Uterus (tissue), 4 donors: ENCODE data around the gene PDZD8. TPM values are rescaled to one million over a fixed set of nuclear protein-coding genes. Genes with fewer than 3 reads are reported as not detected.

Experiments used
- DNase-seq, 2 donors: peaks; one replicate each; pipeline ENCODE4 v3.0.0-alpha.2; 2019 to 2020
- H3K27ac ChIP-seq, 2 donors: fragments of 200-600 bp; sonication (generic); 1 replicate in 1 of 2; 2 replicates in 1 of 2; pipeline ENCODE4 v1.5.1; 2016 to 2018
- H3K27me3 ChIP-seq, 2 donors: fragments of 200-600 bp; sonication (generic); one replicate each; pipeline ENCODE4 v1.5.1; 2018 to 2019; ENCODE audit warnings: control low read depth in 1 of 2
- H3K36me3 ChIP-seq, 2 donors: fragments of 200-600 bp; sonication (generic); one replicate each; pipeline ENCODE4 v1.5.1; 2019; ENCODE audit warnings: control low read depth in 1 of 2
- H3K4me1 ChIP-seq, 2 donors: fragments of 200-600 bp; sonication (generic); one replicate each; pipeline ENCODE4 v1.5.1; 2018 to 2019; ENCODE audit warnings: control low read depth in 1 of 2
- H3K4me3 ChIP-seq, 2 donors: fragments of 200-600 bp; sonication (generic); 1 replicate in 1 of 2; 2 replicates in 1 of 2; pipeline ENCODE4 v1.5.1; 2018 to 2019; ENCODE audit warnings: mild to moderate bottlenecking in 1 of 2
- H3K9me3 ChIP-seq, 2 donors: fragments of 200-600 bp; sonication (generic); one replicate each; pipeline ENCODE4 v1.5.1; 2019; ENCODE audit warnings: control low read depth in 1 of 2
- POLR2A ChIP-seq, 2 donors: fragments of 450-650 bp; IDR thresholded peaks; one replicate each; pipeline ENCODE4 v1.6.1; 2016; ENCODE audit warnings: antibody characterized with exemption in 2 of 2, mild to moderate bottlenecking in 1 of 2, moderate library complexity in 1 of 2
- intact Hi-C: fragments of 100-400 bp; cut with DNase I; formaldehyde crosslinking; loops from one replicate; pipeline ENCODE4 v1.15.1; 2023; ENCODE audit warnings: low total_unique reads
- total RNA-seq, 4 donors: library from RNA; depleted of rRNA in 3 of 4; stranded (reverse); fragments of >200 nt in 3 of 4; gene quantifications; one replicate each; pipeline versions ENCODE4 v1.1.0 to v1.2.4, GENCODE V29; 2014 to 2023
- TF ChIP-seq, protein P1 (sequence below), 4 experiments: fragments of 200-600 bp in 2 of 4; fragments of 450-650 bp in 2 of 4; sonication (generic) in 2 of 4; IDR thresholded peaks; one replicate each; pipeline ENCODE4 v1.5.1; 2016 to 2019; ENCODE audit warnings: antibody characterized with exemption in 4 of 4, mild to moderate bottlenecking in 2 of 4, moderate library complexity in 1 of 4
- donor health status: DM: yes; HTN: yes; CAD: no.

Gene PDZD8
- total RNA-seq, 4 donors from 2014 or later = 13.8 to 44.1 (median 35.6) TPM

DNA sequence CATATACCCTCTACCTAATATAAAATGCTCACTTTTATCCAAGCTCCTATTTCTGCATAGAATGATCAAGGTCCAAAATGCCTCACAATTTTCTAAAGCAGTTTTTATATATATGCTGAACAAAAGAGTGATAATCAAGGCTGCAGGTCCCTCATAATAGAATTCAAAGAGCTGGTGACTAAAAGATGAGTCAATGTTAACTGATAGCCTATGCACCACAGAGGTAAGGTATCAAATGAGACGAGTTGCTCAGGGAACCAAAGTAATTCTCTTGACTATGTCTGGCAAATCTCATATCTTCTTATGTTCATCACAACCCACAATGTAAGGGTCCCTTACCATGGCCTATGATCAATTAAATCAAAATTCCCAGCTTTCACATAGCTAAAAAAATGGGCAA lies 15.2 kb downstream of the PDZD8 start:
- Histone ChIP-seq H3K27me3 (no peaks in the 10 kb centered on the region), H3K4me3 (no peak overlapping the region), H3K36me3 (no peaks in the 10 kb centered on the region), H3K9me3 (no peaks in the 10 kb centered on the region), H3K27ac (no peak overlapping the region), H3K4me1 (no peaks in the 10 kb centered on the region)
- intact Hi-C loops = no loop called here
- TF ChIP-seq, protein P1, sequence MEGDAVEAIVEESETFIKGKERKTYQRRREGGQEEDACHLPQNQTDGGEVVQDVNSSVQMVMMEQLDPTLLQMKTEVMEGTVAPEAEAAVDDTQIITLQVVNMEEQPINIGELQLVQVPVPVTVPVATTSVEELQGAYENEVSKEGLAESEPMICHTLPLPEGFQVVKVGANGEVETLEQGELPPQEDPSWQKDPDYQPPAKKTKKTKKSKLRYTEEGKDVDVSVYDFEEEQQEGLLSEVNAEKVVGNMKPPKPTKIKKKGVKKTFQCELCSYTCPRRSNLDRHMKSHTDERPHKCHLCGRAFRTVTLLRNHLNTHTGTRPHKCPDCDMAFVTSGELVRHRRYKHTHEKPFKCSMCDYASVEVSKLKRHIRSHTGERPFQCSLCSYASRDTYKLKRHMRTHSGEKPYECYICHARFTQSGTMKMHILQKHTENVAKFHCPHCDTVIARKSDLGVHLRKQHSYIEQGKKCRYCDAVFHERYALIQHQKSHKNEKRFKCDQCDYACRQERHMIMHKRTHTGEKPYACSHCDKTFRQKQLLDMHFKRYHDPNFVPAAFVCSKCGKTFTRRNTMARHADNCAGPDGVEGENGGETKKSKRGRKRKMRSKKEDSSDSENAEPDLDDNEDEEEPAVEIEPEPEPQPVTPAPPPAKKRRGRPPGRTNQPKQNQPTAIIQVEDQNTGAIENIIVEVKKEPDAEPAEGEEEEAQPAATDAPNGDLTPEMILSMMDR (IDR thresholded peaks at IDR 0.05) = no peak
- TF ChIP-seq POLR2A (IDR thresholded peaks at IDR 0.05) = no peak
- no peak for DNase-seq

DNA sequence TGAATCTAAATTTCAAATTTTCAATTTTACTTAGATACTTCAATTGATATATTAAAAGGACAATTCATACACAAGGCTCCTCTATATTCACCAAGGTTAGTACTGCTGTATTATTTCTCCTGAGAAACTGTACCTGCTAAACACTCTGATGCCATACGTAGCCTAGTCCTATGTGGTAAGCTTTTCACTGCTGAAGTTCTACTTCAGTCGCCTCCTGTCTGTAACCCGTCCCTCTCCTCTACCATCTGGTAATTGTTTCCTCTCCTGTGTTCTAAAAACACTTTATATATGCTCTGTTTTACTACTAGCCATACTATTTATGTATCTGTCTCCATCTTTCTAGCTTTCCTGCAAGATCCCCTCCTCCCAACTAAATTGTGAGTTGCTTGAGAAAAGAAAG lies 20.2 kb downstream of the PDZD8 start:
- no peak for DNase-seq
- intact Hi-C loops = no loop called here
- H3K9me3 ChIP-seq = no peaks in the 10 kb centered on the region

DNA sequence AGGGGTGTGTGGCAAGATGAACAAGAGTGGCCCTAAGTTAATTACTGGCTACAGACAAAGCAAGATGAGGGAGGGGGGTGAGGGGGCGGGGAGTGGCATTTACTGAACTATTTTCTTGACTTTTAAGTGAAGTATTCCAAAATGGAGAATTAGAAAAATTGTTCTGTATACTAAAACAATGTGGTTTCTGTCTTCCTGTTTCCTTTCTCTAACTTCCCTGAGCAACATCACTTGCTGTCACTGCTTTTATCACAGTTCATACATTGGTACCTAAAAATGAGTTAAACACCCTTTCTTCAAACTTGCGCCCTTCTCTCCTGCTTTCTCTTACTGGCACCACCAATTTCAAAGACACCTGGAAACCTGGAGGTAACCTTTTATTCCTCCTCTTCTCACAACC lies 21.6 kb downstream of the PDZD8 start:
- intact Hi-C loops = no loop called here
- no peak for TF ChIP-seq POLR2A (IDR thresholded peaks at IDR 0.05)

More for the DNA sequence above, 20.2 kb downstream of the PDZD8 start:
- Histone ChIP-seq H3K4me1 (no peaks in the 10 kb centered on the region), H3K36me3 (no peaks in the 10 kb centered on the region), H3K27ac (no peak overlapping the region), H3K4me3 (no peak overlapping the region), H3K27me3 (no peaks in the 10 kb centered on the region)
- TF ChIP-seq, protein P1 (IDR thresholded peaks at IDR 0.05) = no peak
- TF ChIP-seq POLR2A (IDR thresholded peaks at IDR 0.05) = no peak

DNA sequence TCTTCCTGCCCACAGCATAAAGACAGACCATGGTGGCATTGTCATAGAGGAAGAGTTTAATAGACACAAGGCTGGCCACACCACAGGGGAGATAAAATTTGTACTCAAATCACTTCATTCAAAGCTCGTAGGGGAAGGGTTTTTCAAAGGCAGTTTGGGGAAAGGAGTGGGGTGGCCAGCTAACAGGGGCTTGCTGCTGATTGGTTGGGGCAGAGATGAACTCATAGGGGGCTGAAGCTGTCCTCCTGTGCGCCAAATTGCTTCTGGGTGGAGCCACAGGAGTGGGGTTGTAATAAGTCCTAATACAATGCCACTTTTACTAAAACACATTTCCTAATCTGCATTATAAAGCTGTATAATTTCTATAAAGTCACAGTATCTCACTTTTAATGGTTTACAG lies 22.5 kb downstream of the PDZD8 start:
- H3K4me1 ChIP-seq = no peaks in the 10 kb centered on the region
- TF ChIP-seq, protein P1 (IDR thresholded peaks at IDR 0.05) = no peak
- no peak for TF ChIP-seq POLR2A (IDR thresholded peaks at IDR 0.05)
- no peaks in the 10 kb centered on the region for H3K36me3 ChIP-seq
- no peak for DNase-seq
- no peak overlapping the region for H3K4me3 ChIP-seq
- intact Hi-C loops = no loop called here
- no peaks in the 10 kb centered on the region for H3K27me3 ChIP-seq
- no peaks in the 10 kb centered on the region for H3K9me3 ChIP-seq
- no peak overlapping the region for H3K27ac ChIP-seq

More for the DNA sequence above, 21.6 kb downstream of the PDZD8 start:
- Histone ChIP-seq H3K27ac (no peak overlapping the region), H3K27me3 (no peaks in the 10 kb centered on the region), H3K9me3 (no peaks in the 10 kb centered on the region), H3K4me1 (no peaks in the 10 kb centered on the region), H3K4me3 (no peak overlapping the region), H3K36me3 (no peaks in the 10 kb centered on the region)
- no peak for DNase-seq

DNA sequence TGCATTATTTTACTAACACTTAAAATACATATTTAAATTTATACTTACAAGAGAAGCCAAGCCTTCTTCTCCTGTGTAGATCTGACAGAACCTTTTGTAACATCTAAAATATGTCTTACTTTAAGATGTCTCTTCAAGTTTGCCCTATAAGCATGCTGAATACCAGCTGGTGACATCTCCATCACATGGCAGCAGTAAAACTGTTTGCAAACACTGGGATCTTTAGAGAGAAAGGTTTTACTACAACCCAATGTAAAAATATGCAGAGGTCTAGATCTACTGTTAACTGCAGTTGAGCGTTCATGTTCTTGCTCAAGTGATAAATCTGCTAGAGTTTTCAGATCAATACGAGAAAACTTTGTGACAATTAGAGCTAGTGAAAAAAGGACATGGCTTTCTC lies 23.2 kb downstream of the PDZD8 start:
- Histone ChIP-seq H3K4me1 (no peaks in the 10 kb centered on the region), H3K36me3 (no peaks in the 10 kb centered on the region), H3K9me3 (no peaks in the 10 kb centered on the region), H3K27me3 (no peaks in the 10 kb centered on the region), H3K4me3 (no peak overlapping the region), H3K27ac (no peak overlapping the region)
- DNase-seq = no peak
- intact Hi-C loops = no loop called here
- TF ChIP-seq POLR2A (IDR thresholded peaks at IDR 0.05) = no peak
- TF ChIP-seq, protein P1 (IDR thresholded peaks at IDR 0.05) = no peak

DNA sequence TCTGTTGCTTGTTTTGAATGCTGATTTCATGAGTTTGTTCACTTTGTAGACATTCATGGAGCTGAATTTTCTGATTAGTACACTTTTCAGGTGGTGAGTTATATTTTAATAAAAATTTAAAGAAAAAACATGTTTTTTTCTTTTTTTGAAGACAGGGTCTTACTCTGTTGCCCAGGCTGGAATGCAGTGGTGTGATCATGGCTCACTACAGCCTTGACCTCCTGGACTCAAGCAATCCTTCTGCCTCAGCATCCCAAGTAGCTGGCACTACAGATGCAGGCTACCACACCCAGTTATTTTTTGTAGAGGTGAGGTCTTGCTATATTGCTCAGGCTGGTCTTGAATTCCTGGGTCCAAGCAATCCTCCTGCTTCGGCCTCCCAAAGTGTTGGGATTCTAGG lies 23.7 kb downstream of the PDZD8 start:
- intact Hi-C loops = no loop called here
- no peak for TF ChIP-seq POLR2A (IDR thresholded peaks at IDR 0.05)
- TF ChIP-seq, protein P1 (IDR thresholded peaks at IDR 0.05) = no peak

More for the DNA sequence above, 23.7 kb downstream of the PDZD8 start:
- Histone ChIP-seq H3K36me3 (no peaks in the 10 kb centered on the region), H3K9me3 (no peaks in the 10 kb centered on the region), H3K4me3 (no peak overlapping the region), H3K4me1 (no peaks in the 10 kb centered on the region), H3K27me3 (no peaks in the 10 kb centered on the region), H3K27ac (no peak overlapping the region)
- DNase-seq = no peak
